ENCODE results near the gene FBXO48.
A peak's percentile ranks its signal among the peaks of the same experiment; 100 is the strongest.
"Not testable (repeated sequence)": the region's sequence is repeated elsewhere in the genome, so short reads cannot be mapped to it uniquely, and the experiment has no call there.

Gene FBXO48, protein sequence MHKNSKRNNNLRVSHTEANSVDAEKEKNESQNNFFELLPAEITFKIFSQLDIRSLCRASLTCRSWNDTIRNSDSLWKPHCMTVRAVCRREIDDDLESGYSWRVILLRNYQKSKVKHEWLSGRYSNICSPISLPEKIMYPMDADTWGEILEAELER

GRCh38 chr2:68467077-68467960, at the start of gene FBXO48, which contains the start of gene APLF:
Gene FBXO48, minus strand, starts transcription at chr2:68467294. Its CDS starts 2,149 bp downstream, at chr2:68465145.
Gene APLF, plus strand, starts transcription at chr2:68467585. Its CDS starts 147 bp downstream, at chr2:68467732.
- peak; percentile 86 to 89 for DNase-seq

GRCh38 chr2:68516051-68516955, 49.2 kb upstream of the FBXO48 start:
- no peak for DNase-seq

DNA sequence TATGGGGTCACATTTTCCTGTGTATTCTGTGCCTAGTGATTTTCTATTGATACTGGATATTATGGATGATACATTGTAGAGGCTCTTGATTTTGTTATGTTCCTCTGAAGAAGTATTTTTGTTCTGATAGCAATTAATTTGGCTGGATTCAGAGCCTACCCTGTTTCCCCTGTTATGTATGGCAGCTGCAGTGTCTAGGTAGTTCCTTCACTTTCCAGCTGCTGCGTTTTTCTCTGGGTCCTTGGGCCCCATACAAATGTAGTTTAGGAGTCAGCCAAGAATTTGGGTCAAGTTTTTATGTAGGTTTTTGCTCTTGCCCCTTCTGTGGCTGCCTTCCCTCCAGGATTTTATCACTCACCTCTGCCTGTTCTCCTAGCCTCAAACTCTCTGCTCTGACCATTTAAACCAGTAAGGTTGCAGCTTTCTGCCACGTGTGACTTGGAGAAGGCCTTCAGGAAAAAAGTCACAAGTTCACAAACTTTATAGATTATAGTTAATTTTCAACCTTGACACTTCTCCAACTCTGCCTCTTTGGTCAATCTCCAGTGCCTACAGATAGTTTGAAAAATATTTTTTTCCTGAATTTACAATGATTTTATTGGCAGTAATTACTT, 47.3 kb upstream of the FBXO48 start:
- DNase-seq, result no peak

- DNase-seq, result no peak
These were observed 45.9 kb upstream of the FBXO48 start for GRCh38 chr2:68512966-68513365.

DNA sequence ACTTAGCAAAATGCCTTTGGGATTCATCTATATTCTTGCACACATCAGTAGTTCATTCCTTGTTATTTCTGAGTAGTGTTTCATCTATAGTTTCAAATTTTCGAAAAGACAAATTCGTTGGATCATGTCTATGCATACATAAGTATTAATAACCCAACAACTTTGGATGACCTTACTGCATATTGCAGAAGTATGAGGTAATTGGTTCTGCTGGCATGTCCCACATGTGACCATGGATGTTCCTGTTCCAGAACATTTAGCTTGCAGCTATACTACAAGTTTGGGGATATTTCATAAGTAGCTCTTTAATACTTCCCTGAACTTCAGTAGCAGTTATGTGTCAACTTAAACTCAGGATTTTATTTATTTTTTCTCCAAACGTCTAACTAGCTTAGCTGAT, 45.2 kb upstream of the FBXO48 start:
- DNase-seq, result no peak

DNA sequence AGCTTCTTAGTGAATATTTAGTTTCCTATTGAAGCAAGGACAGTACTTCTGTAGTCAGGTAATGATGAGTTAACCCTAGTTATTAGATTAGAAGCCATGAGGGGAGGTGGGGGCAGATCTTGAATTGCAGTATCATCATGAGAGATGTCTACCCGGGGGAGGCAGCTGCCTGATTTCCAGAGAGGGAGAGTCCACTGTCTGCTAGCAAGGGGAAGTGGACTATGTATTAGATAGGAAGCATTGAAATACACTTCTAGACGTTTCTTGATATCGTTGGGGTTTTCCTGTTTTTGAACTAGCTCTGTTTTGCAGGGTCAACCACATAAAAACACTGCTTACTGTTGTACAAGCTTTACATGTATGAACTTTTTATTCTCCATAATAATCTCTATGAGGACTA, 39.1 kb upstream of the FBXO48 start:
- DNase-seq, result no peak

GRCh38 chr2:68505603-68506159, 38.6 kb upstream of the FBXO48 start:
- DNase-seq, result no peak

GRCh38 chr2:68501768-68502167, 34.7 kb upstream of the FBXO48 start:
- no peak for DNase-seq

DNA sequence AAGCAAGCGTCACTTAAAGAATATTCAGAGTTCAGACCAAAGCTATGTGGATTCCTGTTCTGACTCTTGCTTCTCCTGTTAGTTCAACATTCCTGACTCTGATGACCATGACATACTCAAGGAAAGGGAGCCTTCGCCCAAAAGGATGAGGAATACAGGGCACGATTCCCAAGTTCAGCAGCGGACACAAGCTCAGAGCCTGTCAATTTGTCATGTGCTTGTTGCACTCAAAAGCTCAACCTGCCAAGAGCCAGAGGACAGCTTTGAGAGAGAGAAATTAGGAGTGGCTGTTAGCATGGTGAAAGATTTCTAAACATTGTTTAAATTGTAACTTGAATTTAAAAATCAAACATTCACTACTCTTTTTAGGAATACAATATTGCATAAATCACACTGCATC, 33.6 kb upstream of the FBXO48 start:
- no peak for DNase-seq

GRCh38 chr2:68499133-68499532, 32.0 kb upstream of the FBXO48 start:
- no peak for DNase-seq

GRCh38 chr2:68491582-68491981, 24.5 kb upstream of the FBXO48 start:
- no peak for DNase-seq

- DNase-seq, result no peak
These were observed 22.2 kb upstream of the FBXO48 start for GRCh38 chr2:68489282-68489681.

- DNase-seq, result not testable (repeated sequence)
These were observed 21.5 kb upstream of the FBXO48 start for GRCh38 chr2:68488605-68489004.

- no peak for DNase-seq
These were observed 20.8 kb upstream of the FBXO48 start for GRCh38 chr2:68487773-68488355.

- DNase-seq, result no peak
These were observed 15.9 kb upstream of the FBXO48 start for GRCh38 chr2:68483011-68483410.

DNA sequence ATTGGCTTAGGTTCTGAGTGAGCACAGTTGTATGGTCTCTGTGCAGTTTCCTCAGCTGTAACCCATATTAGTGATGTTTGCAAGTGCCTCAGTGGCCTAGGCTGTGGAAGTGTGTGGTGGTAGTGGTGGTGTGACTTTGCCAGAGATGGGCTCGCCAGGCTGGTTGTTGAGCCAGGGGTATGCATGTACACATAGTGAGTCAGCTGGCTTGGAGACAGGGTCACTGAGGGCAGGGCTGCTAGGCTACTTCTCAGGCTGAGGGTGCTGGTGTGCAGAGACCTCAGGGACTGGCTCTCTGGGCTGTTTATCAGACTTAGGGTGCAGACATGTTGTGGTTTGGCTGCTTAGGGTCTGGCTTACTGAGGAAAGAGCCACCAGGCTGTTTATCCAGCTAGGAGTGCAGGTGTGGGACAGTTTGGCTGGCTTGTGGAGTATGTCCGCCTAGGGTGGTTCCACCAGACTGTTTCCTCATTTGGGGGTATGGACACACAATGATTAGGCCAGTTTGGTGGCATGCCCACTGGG, 15.3 kb upstream of the FBXO48 start:
- no peak for DNase-seq

DNA sequence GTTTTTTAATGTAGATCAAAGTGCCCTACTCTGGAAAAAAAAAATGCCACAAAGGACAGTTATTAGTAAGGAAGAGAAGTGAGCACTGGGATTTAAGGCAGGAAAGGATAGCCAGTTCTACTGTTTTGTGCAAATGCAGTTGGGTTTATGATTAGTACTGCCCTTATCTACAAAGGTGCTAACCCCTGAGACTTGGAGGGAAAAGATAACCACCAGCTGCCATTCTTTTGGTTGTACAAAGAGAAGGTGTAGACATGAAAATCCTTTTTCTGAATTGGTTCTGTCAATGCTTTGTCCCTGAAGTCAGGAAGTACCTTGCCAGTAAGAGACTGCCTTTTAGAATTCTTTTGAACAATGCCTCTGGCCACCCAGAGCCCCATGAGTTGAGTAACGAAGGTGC, 11.6 kb upstream of the FBXO48 start:
- DNase-seq, result no peak

DNA sequence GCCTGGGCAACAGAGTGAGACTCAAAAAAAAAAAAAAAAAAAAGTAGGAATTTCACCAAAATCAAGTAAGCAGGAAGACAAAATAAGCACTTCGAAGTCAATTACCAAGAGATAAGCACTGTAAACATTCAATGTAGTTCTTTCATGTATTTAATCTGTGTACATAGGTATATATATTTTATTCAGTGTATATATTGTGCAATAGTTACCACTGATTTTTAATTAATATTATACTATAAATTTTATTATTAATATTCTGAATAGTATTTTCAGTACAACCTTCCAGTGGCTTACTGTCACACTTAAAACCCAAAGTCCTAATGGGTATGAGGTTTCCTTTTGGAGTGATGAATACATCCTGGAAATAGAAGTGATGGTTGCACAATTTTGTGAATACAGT, 9.4 kb upstream of the FBXO48 start:
- DNase-seq, result no peak

GRCh38 chr2:68475576-68475975, 8.5 kb upstream of the FBXO48 start:
- no peak for DNase-seq

DNA sequence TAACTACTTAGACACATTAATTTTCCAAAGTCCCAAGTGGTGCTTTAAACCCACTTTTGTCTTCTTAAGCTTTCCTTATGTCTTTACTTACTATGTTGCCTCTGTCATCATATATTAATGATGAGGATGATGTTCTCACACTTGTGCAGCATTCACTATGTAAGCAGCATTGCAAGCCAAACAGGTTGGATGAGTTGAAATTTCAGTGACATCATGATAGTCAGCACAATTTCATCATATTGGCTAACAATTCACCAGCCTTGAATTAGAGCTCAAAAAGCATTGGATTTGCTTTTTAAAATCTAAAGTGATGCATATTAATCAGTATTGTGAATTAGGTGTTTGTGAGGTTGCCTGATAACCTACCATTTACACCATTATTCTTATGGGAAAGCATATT, 8.0 kb upstream of the FBXO48 start:
- no peak for DNase-seq

DNA sequence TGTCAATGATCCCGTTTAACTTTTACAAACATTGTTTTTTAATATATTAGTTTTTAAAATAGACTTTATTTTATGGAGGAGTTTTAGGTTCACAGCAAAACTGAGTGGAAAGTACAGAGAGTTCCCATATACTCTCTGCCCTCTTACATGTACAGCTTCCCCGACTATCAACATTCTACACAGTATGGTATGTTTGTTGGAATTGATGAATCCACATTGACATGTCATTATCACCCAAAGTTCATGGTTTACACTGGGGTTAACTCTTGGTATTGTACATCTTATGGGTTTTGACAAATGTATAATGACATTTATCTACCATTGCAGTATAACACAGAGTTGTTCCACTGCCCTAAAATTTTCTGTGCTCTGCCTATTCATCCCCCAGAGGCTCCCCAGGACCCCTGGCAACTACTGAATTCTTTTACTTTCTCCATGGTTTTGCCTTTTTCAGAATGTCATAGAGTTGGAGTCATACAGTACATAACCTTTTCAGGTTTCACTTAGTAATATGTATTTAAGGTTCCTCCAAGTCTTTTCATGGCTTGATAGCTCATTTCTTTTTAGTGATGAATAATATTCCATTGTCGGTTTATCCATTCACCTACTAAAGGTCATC, 5.8 kb upstream of the FBXO48 start:
- no peak for DNase-seq
